GM21528 (cell line): Measurements from ENCODE around the gene TMEM53.
"Not testable (repeated sequence)": the region's sequence is repeated elsewhere in the genome, so short reads cannot be mapped to it uniquely, and the experiment has no call there.

ENCODE experiments used
- ATAC-seq: cut with Tn5 transposase; IDR thresholded peaks from one replicate; pipeline ENCODE4 v1.9.1; 2021; ENCODE audit warnings: mild to moderate bottlenecking, moderate library complexity; ENCODE audit not compliant: unreplicated experiment, low FRiP score

The TMEM53 gene

GRCh38 chr1:44699375-44699774 is 25.1 kb upstream of the TMEM53 start:
- not testable (repeated sequence) for ATAC-seq

DNA sequence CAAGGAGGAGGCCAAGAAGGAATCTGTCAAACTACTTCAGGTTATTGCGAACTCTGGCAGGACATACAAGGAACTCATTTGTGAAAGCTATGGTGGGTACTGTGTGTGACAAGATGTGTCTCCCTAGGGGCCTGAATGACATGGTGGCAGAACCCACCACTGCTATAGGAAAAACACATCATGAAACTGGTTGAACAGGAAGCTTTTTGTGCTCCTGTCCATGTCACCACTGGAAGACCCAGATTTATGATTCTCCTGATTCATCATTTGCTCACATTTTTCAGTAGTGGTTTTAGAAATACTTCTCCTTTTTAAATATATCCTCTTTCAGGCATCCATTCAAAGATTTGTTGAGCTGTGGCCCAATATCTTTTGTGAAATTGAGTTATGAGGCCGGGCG is 23.9 kb upstream of the TMEM53 start:
- ATAC-seq, result no peak

DNA sequence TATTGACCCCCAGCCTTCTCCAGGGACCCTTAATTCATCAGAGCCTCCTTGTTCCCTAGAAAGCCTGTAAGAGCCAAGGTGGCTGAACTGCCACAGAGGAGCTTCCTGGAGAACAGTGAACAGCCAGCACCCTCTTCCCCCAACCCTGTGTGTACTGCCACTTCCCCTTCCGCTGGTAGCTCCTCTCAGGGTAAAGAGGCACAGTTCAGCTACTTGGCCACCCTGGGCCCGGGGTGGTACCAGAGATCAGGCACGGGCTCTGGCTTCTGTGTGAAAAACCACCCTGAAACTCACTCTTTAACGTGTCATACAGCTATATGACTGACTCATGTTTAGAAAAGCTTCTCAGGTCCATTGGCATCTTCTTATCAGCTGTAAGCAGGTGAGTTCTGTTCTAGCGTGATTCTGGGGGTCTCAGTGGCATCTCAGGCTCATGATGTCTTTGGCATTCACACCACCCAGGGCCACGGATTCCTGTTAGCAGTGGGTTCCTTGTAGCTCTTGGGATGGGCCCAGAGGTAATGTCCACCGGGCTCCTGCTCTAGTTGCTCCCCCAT is 22.6 kb upstream of the TMEM53 start:
- no peak for ATAC-seq

DNA sequence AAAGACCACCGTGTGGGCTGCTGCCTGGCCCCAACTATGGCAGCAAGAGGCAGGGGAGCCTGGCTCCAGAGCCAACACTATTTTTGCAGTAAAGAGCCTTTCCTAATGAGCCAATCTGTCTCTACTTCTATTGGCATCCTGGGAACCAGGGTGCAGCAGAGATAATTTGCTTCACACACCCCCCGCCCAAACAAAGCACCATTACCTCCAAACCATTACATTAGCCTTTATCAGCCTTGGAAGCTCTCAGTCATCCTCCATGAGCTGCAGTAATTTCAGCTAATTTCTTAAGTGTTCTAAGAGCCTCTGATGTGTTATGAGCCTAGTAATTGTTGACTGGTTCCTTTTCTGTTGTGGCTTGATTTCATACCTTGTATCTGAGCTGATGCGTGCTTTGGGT is 21.8 kb upstream of the TMEM53 start:
- no peak for ATAC-seq

DNA sequence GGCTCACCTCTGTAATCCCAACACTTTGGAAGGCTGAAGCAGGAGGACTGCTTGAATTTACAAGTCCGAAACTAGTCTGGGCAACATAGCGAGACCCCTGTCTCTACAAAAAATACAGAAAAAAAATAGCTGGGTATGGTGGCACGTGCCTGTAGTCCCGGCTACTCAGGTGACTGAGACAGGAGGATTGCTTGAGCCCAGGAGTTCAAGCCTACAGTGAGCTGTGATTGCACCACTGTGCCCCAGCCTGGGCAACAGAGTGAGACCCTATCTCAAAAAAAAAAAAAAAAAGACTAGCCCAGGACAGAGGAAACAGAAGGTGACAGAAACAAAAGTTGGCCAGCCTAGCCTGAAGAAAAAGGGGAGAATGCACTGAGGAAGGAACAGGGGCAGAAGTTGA is 21.4 kb upstream of the TMEM53 start:
- ATAC-seq, result no peak

DNA sequence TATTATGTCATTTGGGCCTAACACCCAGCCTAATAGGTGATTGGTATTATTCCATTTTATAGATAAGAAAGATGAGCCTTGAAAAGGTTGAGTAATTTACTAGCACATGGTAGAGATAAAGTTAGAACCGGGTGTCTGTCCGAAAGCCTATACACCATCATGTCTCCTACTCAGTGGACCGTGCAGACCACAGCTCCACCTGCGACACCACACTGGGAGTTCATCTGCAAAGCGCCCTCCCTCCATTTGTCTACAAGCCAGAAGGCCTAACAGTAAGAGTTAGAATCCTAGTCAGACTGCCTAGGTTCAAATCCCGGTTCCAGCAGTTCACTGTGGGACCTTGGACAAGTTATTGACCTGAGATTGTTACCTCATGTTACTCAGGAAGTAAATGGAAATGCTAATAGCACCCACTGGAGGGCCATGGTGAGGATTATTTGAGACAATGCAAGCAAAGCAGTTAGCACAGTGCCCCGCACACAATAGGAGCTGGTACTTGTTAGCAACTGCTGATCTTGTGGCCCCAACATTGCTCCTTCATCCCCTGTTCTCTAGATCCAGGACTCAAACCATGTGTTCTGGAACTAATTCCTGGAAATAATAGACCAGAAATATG is 20.7 kb upstream of the TMEM53 start:
- ATAC-seq, result peak; percentile 63

DNA sequence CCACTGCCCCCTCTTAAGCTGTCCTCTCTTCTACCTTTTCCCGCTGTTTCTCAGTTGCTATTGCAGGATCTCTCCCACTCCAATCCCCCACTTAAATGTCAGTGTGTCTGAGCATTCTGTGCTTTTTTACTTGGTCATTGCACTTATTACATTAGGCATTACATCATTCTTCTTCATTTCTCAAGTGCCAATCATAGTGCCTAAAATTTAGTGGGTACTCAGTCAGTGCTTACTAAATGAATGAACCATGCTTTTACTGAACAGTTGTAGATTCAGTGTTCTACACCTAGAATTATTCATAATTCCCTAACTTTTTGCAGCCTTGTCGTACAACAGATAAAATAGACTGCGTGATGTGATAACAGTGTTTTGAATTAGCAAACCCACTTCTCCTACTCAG is 19.6 kb upstream of the TMEM53 start:
- no peak for ATAC-seq

GRCh38 chr1:44693159-44693558 is 18.9 kb upstream of the TMEM53 start:
- ATAC-seq, result no peak

DNA sequence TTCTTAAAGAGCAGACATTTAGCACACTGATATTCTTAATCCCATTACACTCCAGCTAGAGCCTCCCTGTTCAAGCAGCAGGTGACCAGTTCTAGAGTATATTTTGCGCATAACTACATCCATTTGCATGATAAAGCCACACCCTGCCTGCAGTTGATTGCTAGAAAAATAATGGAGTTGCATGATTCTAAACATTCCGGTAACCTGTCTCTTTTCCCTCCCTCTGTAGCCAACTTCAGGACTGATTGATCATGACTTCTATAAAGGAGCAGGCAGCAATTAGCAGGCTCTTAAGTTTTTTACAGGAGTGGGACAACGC is 15.1 kb upstream of the TMEM53 start:
- ATAC-seq, result no peak

DNA sequence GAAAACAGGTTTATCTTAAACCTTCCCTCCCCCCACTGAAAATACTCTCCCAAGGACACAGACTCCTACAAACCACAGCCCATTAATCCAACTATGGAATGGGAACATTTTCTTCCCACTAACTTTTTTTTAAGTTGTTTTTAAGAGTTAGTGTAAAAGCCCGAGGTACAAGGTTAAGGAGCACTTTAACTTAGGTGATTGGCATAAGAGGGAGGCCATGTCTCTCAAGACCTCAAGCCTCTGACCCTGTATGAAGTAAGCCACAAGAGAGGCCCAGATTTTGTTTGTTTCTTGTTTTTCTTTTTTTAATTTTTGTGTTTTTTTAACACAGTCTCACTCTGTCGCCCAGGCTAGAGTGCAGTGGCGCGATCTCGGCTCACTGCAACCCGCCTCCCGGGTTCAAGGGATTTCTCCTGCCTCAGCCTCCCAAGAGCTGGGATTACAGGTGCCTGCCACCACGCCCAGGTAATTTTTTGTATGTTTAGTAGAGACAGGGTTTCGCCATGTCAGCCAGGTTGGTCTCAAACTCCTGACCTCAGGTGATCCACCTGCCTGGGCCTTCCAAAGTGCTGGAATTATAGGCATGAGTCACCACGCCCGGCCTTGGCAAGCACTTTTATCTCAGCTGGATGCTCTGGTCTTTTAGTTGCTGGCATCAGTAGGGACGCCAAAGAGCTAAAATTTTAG is 14.6 kb upstream of the TMEM53 start:
- no peak for ATAC-seq

GRCh38 chr1:44685881-44686280 is 11.6 kb upstream of the TMEM53 start:
- ATAC-seq, result no peak

- ATAC-seq, result no peak
These were observed 10.9 kb upstream of the TMEM53 start for GRCh38 chr1:44685218-44685617.

- ATAC-seq, result peak; percentile 68
These were observed 10.2 kb upstream of the TMEM53 start for GRCh38 chr1:44684525-44684924.

- ATAC-seq, result no peak
These were observed 8.6 kb upstream of the TMEM53 start for GRCh38 chr1:44682883-44683265.

DNA sequence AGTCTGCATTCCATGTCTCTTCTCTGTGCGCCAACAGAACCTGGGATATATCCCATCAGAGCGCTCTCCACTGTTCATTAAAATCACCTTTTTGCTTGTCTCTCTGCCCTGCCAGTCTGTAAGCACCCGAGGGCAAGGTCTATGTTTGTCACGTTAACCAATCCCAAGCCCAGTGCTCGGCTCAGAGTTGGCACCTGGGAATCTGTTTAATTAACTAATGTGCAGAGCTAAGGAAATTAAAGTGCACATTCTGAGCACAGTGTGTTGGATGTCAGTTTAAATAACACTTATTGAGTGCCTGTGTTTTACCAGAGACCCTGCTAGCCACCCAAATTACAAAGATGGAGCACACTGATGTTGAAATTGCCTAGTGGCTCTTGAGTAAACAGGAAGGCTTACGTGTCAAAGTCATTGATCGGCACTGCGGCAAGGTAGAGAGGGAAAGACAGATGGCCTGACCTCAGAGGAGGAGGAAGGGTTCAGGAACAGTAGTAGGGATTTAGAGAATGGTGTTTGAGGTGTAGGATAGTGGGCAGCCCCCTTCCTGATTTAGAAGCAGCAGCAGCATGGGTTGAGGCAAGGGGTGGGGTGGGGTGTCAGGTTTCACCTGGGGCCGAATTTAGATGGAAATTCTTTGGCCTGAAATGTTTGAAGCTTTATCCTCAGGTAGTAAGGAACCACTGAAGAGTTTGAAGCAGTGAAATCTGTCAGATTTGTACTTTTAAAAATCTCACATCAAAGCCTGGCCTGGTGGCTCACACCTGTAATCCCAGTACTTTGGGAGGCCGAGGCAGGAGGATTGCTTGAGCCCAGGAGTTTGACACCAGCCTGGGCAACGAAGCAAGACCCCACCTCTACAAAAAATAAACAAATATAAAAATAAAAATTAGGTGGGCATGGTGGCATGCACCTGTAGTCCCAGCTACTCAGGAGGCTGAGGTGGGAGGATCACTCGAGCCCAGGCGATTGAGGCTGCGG is 7.9 kb upstream of the TMEM53 start:
- no peak for ATAC-seq

- ATAC-seq, result no peak
These were observed 5.2 kb upstream of the TMEM53 start for GRCh38 chr1:44679468-44679867.

GRCh38 chr1:44678626-44679025 is 4.3 kb upstream of the TMEM53 start:
- ATAC-seq, result no peak

DNA sequence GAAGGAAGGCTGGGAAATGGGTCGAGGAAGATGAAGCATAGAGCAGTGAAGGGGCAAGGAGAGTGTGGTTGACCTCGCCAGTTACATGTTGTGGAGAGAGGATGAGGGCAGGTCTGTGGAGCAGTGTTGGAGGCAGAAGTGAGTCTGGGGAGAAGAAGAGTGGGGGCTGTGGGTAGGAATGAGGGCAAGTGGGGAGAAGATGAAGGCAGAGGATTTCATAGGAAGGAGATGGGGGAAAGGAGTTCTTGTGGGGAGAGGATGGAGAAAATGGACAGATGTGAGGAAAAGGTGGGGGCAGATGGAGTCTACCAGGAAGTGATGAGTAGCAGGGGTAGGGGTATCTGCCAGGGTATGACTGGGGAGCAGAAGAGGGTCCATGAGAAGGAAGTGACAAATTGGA is 3.8 kb upstream of the TMEM53 start:
- ATAC-seq, result no peak

DNA sequence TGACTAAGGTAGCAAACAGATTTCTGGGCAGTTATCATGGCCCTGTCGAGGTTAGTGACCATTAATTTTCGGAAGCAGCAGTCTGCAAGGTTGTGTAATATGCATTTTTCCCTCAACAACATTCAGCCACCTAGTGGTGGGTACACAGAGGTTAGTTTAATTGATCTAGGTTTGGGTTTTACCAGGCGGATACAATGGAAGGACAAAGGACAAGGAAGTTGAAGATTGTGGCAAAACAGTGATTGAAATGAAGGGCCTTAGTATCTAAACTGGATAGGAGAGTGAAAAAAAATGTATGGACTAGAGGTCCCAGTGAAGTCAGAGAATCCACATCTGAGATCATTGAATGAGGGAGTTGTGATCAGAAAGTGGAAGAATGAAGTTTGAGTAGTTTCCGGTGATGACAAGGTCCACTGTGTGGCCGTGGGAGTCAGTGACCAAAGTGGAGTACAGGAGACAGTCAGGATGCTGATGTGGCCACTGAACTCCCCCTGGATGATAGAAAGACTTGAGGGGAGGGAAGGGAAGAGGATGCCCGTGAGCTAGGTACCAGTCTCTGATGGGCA is 3.0 kb upstream of the TMEM53 start:
- ATAC-seq, result no peak

- ATAC-seq, result no peak
These were observed 2.4 kb upstream of the TMEM53 start for GRCh38 chr1:44676484-44677200.
